Smooth muscle cell of the pulmonary artery (primary cell): Measurements from ENCODE around the gene SEMA3G. TPM values are rescaled to one million over a fixed set of nuclear protein-coding genes. Genes with fewer than 3 reads are reported as not detected.

ENCODE experiments used
- total RNA-seq: library from RNA; depleted of rRNA; stranded (reverse); fragments of >200 nt; gene quantifications from 2 replicates; pipeline ENCODE4 v1.2.3, GENCODE V29; 2014

SEMA3G gene
- total RNA-seq = 0.03 and 0.13 TPM in 2 replicates

DNA sequence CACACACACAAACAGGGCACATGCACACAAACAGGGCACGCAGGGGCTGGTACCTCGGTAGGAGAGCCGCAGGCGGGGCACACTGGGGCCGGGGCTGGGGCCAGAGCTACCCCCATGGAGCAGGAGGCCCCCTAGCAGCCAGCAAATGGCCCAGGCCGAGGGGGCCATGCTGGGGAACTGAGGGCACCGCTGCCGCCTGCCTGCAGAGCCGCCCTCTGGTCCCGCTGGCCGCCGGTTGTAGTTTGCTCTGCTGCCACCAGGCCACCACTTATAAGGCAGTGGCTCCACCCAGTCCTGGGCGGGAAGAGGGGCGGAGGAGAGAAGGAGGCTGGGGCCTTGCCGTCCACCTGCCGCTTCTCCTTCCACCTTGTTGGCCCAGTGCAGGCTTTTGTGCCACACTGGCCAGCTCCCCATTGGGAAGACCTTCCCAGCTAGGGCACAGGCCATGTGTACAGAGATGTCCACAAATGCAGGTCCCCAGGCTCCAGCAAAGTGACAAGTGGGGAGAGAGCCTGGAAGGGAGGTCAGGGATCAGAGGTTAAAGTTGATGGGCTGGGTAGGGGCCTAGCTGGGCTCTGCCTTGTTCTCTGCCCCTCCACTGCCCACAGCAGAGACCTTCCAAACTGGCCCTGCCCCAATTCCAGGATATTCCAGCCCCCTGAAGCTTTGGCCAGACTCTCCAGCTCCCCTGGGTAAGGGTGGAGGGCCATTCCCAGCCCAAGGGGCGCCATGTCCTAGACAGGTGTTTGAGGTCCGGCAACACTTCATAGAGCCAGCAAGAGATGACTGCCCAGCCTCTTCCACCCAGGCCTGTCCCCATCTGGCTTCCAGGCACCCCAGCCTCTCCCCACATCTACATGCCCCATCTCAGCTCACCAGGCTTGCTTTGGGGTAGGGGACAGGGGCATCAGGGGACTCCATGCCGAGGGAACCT, at the start of gene SEMA3G:
Gene SEMA3G (minus strand): TSS at position 244 of the 934 bp plus-strand sequence. CDS start 76 bp downstream, at position 168.

DNA sequence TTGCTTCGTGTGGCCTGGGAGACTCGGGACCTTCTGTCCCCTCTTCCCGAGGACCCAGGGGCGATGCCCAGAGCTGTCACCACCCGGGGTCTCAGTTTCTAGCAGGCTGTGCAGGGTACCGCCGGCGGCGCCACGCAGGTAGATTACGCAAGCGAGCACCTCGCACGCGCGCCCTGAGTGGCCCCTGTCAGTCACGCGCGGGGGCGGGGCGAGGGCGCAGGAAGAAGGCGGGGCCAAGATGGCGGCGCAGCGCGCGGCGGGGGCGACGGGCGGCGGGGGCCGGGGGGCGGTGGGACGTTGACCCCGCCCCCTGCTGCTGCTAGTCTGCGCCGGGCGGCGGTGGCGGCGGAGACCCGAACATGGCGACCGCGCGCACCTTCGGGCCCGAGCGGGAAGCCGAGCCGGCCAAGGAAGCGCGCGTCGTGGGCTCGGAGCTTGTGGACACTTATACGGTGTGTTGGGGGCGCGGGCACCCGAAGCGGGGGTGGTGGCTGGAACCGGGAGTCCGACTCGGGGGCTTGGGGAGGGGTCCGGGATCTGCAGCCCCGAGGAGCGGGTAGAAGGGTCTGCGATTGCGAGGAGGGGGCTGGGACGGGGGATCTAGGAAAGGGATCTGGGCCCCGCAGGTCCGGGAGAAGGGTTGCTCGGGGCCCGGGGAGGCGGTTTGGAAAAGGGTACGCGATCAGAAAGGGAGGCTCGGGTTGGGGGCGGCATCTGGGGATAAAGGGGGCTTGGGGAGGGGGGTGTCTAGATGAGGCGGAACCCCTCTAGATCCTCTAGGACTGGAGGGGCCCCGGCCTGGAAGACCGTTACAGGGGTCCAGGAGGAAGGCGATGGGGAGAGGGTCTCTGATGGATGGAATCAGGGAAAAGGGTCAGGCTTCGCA, 10.6 kb upstream of the SEMA3G start, which contains the start of gene NISCH:
Gene NISCH (plus strand): TSS at position 322 of the 886 bp plus-strand sequence. CDS start 38 bp downstream, at position 360.

DNA sequence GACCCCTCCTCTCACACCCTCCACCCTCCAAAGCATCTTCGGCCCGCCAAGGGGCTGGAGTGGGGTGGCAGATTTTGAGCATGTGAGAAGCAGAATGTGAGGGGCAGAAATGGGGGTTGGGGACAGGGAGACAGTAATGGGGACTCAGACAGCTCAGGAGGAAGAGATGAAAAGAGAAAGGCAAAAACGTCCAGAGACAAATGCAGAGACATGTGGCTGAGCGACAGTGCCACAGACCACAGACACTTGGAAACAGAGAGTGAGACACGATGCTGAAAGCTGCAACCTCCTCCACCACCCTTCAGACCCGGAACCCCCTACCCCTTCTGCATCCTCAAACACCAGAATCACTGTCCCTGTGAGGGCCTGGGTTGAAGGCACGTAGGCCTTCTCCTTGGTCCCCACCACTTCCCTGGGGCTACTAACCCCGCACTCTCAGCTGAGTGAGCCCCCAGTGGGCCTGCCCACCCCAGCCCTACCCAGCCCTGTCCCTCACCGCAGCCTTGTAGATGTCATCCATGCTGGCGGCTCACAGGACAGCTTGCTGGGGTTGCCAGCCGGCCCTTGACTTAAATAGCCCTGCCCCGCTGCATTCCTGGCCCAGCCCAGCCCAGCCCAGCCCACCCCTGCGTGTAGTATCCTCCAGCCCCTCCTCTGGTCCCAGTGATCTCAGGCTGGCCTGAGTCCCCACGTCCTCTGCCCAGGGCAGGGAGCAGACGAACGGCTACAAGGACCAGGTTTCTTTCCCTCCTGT, 8.8 kb upstream of the SEMA3G start, which contains the start of gene TNNC1:
Gene TNNC1 (minus strand): TSS at position 546 of the 754 bp plus-strand sequence. CDS start 26 bp downstream, at position 520.

Other genes starting within 250 kb of the SEMA3G start
- 24.9 and 40.3 TPM in 2 replicates for gene ALAS1, start 246.9 kb downstream of the SEMA3G start, total RNA-seq
- gene TLR9, start 219.5 kb downstream of the SEMA3G start, total RNA-seq = under 0.01 and 0.23 TPM in 2 replicates
- gene TWF2, start 205.9 kb downstream of the SEMA3G start, total RNA-seq = 56.5 and 72.7 TPM in 2 replicates
- gene PPM1M, start 199.3 kb downstream of the SEMA3G start, total RNA-seq = 28.5 and 28.8 TPM in 2 replicates
- 85.0 and 91.9 TPM in 2 replicates for gene WDR82, start 166.5 kb downstream of the SEMA3G start, total RNA-seq
- 4.7 and 5.3 TPM in 2 replicates for gene GLYCTK, start 157.3 kb downstream of the SEMA3G start, total RNA-seq
- 4.2 and 5.5 TPM in 2 replicates for gene DNAH1, start 128.8 kb downstream of the SEMA3G start, total RNA-seq
- 47.4 and 64.7 TPM in 2 replicates for gene BAP1, start 35.1 kb downstream of the SEMA3G start, total RNA-seq
- 3.5 and 3.8 TPM in 2 replicates for gene PHF7, start 34.4 kb downstream of the SEMA3G start, total RNA-seq
- gene TNNC1, start 8.9 kb upstream of the SEMA3G start, total RNA-seq = 0.23 and 2.6 TPM in 2 replicates
- gene NISCH, start 10.5 kb upstream of the SEMA3G start, total RNA-seq = 87.9 and 109 TPM in 2 replicates
- gene STAB1, start 50.2 kb upstream of the SEMA3G start, total RNA-seq = 0.50 and 0.59 TPM in 2 replicates
- 117 and 122 TPM in 2 replicates for gene NT5DC2, start 88.8 kb upstream of the SEMA3G start, total RNA-seq
- 3.1 and 6.5 TPM in 2 replicates for gene UQCC5, start 91.5 kb upstream of the SEMA3G start, total RNA-seq
- 81.0 and 91.2 TPM in 2 replicates for gene PBRM1, start 240.8 kb upstream of the SEMA3G start, total RNA-seq
- gene GNL3, start 240.9 kb upstream of the SEMA3G start, total RNA-seq = 74.9 and 78.8 TPM in 2 replicates